A673 (cell line): ENCODE measurements around the gene SRD5A3.

Source experiments
- EZH2 ChIP-seq: fragments of 200-600 bp; sonication (generic); IDR thresholded peaks from 2 replicates; pipeline ENCODE4 v1.6.1; 2017; ENCODE audit warnings: borderline replicate concordance, low read depth, mild to moderate bottlenecking, mixed read lengths, antibody characterized with exemption, low read length; ENCODE audit not compliant: poor library complexity, severe bottlenecking
- TF ChIP-seq, protein P1 (sequence below): fragments of 300-800, 200-600 bp; sonication (generic); conservative IDR thresholded peaks from 2 replicates; pipeline ENCODE4 v1.5.1; 2017; ENCODE audit warnings: low read depth, mild to moderate bottlenecking, antibody characterized with exemption, low read length, moderate library complexity, mixed read lengths

DNA sequence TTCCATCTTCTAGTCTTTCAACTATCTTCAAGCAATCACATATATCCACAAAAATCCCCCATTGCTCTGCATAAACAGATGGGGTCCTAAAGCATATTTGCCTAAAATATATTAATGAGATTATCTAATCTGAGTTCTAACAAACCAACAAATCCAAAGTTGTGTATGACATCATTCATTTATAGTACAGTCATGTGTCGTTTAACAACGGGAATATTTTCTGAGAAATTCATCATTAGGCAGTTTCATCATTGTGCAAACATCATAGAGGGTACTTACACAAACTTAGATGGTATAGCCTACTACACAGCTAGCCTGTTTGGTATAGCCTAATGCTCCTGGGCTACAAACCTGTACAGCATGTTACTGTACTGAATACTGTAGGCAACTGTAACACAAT is 38.0 kb upstream of the SRD5A3 start:
- TF ChIP-seq, protein P1, sequence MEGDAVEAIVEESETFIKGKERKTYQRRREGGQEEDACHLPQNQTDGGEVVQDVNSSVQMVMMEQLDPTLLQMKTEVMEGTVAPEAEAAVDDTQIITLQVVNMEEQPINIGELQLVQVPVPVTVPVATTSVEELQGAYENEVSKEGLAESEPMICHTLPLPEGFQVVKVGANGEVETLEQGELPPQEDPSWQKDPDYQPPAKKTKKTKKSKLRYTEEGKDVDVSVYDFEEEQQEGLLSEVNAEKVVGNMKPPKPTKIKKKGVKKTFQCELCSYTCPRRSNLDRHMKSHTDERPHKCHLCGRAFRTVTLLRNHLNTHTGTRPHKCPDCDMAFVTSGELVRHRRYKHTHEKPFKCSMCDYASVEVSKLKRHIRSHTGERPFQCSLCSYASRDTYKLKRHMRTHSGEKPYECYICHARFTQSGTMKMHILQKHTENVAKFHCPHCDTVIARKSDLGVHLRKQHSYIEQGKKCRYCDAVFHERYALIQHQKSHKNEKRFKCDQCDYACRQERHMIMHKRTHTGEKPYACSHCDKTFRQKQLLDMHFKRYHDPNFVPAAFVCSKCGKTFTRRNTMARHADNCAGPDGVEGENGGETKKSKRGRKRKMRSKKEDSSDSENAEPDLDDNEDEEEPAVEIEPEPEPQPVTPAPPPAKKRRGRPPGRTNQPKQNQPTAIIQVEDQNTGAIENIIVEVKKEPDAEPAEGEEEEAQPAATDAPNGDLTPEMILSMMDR = no peak
- no peak for TF ChIP-seq EZH2
